ENCODE results near the gene HNRNPAB.

HNRNPAB gene

DNA sequence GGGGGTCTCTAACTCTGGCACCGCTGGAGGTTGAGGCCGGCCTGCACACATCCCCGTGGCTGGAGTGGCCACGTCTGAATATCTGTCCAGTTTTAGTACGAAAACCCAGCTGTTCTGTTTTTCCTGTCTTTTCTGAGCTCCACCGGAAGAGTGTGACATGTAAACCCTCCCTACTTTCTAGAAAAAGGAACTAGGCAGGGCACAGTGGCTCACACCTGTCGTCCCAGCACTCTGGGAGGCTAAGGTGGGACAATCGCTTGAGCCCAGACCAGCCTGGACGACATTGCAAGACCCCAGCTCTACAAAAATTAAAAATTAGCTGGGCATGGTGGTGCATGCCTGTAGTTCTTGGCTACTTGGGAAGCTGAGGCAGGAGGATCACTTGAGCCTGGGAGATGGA is 36.4 kb downstream of the HNRNPAB start:
- Histone ChIP-seq H3K27ac (ENCODE audit: low read length) (no peak overlapping the region), H3K79me2 (ENCODE audit: low read length) (no peaks in the 10 kb centered on the region), H3K4me2 (ENCODE audit: low read depth, low read length) (no peak overlapping the region), H3K9me3 (replicated peaks; ENCODE audit: insufficient read depth, low read length) (no peaks in the 10 kb centered on the region), H4K20me1 (ENCODE audit: insufficient read depth, low read length) (no peaks in the 10 kb centered on the region), H3K9ac (ENCODE audit: low read length) (no peak overlapping the region), H3F3A (ENCODE audit: insufficient read depth, low read length) (no peaks in the 10 kb centered on the region), H2AFZ (ENCODE audit: low read length) (no peak overlapping the region), H3K4me1 (ENCODE audit: low read length) (no peaks in the 10 kb centered on the region), H3K27me3 (replicated peaks; ENCODE audit: insufficient read depth, low read length) (peaks cover 2% of the 10 kb centered on the region), H3K36me3 (replicated peaks; ENCODE audit: insufficient read depth, low read length) (no peaks in the 10 kb centered on the region), H3K4me3 (ENCODE audit: low read length) (no peak overlapping the region), H3K9me2 (replicated peaks; ENCODE audit: insufficient read depth, low read length) (no peaks in the 10 kb centered on the region)
- no peak for TF ChIP-seq EZH2 (optimal IDR thresholded peaks at IDR 0.05; ENCODE audit: low read depth, low read length)
- no peak for TF ChIP-seq EZH2phosphoT487 (IDR thresholded peaks at IDR 0.05; ENCODE audit: low read length)
- no peak for TF ChIP-seq CTCF (IDR thresholded peaks at IDR 0.05; ENCODE audit: low read length)
- DNase-seq, result no peak

DNA sequence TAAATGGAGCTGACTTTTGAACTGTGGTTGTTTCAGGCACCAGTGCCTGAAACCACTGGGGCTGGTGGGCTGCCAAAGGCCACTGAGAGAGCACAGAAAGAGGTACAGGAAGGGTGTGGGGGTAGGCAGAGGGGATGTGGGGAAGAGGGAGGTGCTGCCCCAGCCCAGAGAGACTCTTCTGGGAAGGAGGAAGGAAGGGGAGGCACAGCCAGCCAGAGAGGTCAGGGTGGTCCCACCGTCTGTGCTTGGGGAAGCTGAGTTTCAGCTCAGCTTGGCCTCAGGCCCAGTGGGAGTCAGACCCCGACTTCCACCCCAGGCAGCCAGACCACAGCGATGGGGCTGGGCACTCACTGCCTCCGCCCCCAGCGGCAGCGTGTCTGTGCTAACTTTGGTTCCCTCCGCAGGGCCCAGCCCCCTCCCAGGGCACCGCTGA is 36.9 kb downstream of the HNRNPAB start:
- Histone ChIP-seq H3K79me2 (ENCODE audit: low read length) (no peaks in the 10 kb centered on the region), H3K9ac (ENCODE audit: low read length) (no peak overlapping the region), H3K27ac (ENCODE audit: low read length) (no peak overlapping the region), H3K9me2 (replicated peaks; ENCODE audit: insufficient read depth, low read length) (no peaks in the 10 kb centered on the region), H3K4me2 (ENCODE audit: low read depth, low read length) (no peak overlapping the region), H3K4me3 (ENCODE audit: low read length) (no peak overlapping the region), H3F3A (ENCODE audit: insufficient read depth, low read length) (no peaks in the 10 kb centered on the region), H3K4me1 (ENCODE audit: low read length) (no peaks in the 10 kb centered on the region), H3K27me3 (replicated peaks; ENCODE audit: insufficient read depth, low read length) (peaks cover 5% of the 10 kb centered on the region), H3K36me3 (replicated peaks; ENCODE audit: insufficient read depth, low read length) (no peaks in the 10 kb centered on the region), H3K9me3 (replicated peaks; ENCODE audit: insufficient read depth, low read length) (no peaks in the 10 kb centered on the region), H2AFZ (ENCODE audit: low read length) (no peak overlapping the region), H4K20me1 (ENCODE audit: insufficient read depth, low read length) (no peaks in the 10 kb centered on the region)
- TF ChIP-seq EZH2 (optimal IDR thresholded peaks at IDR 0.05; ENCODE audit: low read depth, low read length) (no peak), CTCF (IDR thresholded peaks at IDR 0.05; ENCODE audit: low read length) (no peak), EZH2phosphoT487 (IDR thresholded peaks at IDR 0.05; ENCODE audit: low read length) (no peak)
- no peak for DNase-seq

DNA sequence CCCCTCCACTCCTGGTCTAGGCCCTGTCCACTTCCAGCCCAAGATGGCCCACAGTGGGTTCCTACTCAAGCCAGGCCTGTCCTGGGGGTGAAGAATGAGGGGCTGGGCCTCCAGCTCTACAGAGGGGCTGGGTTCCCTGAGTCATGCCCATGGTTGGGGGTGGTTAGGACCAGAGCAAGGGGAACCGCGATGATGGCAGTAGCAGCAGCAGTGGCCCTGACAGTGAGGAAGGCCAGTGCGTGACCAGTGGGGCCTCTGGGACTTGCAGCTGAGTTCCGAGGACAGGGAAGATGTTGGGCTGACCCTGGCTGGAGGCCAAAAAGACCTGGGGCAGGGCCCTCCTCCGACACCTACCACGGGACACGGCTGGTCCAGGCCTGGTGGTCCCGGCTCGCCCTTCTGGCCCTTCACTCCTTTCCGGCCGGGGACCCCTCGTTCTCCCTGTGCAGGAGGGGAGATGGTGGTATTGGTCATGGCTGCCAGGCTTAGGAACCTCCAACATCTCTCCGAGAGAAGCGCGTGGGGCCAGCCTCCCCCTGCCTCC is 37.4 kb downstream of the HNRNPAB start:
- TF ChIP-seq EZH2phosphoT487 (IDR thresholded peaks at IDR 0.05; ENCODE audit: low read length), result no peak
- TF ChIP-seq CTCF (IDR thresholded peaks at IDR 0.05; ENCODE audit: low read length), result no peak
- no peak for TF ChIP-seq EZH2 (optimal IDR thresholded peaks at IDR 0.05; ENCODE audit: low read depth, low read length)
- no peaks in the 10 kb centered on the region for H4K20me1 ChIP-seq (ENCODE audit: insufficient read depth, low read length)
- H3K4me2 ChIP-seq (ENCODE audit: low read depth, low read length), result no peak overlapping the region
- no peak overlapping the region for H3K9ac ChIP-seq (ENCODE audit: low read length)
- no peak overlapping the region for H3K4me3 ChIP-seq (ENCODE audit: low read length)
- H3K27ac ChIP-seq (ENCODE audit: low read length), result no peak overlapping the region
- H3K9me2 ChIP-seq (replicated peaks; ENCODE audit: insufficient read depth, low read length), result no peaks in the 10 kb centered on the region
- H3K4me1 ChIP-seq (ENCODE audit: low read length), result no peaks in the 10 kb centered on the region
- no peaks in the 10 kb centered on the region for H3K79me2 ChIP-seq (ENCODE audit: low read length)
- H3F3A ChIP-seq (ENCODE audit: insufficient read depth, low read length), result no peaks in the 10 kb centered on the region
- DNase-seq, result no peak
- H3K27me3 ChIP-seq (replicated peaks; ENCODE audit: insufficient read depth, low read length), result peaks cover 10% of the 10 kb centered on the region
- H3K9me3 ChIP-seq (replicated peaks; ENCODE audit: insufficient read depth, low read length), result no peaks in the 10 kb centered on the region
- H3K36me3 ChIP-seq (replicated peaks; ENCODE audit: insufficient read depth, low read length), result no peaks in the 10 kb centered on the region
- H2AFZ ChIP-seq (ENCODE audit: low read length), result no peak overlapping the region
